GM13976 (cell line): ENCODE measurements around the gene OTUD5.

Experiments
- DNase-seq: peaks from one replicate; pipeline ENCODE4 v3.0.0; 2012; ENCODE audit warnings: low spot score
- CTCF ChIP-seq: IDR thresholded peaks from 2 replicates; pipeline ENCODE4 v1.5.1; 2012; ENCODE audit warnings: borderline replicate concordance, mild to moderate bottlenecking; ENCODE audit not compliant: insufficient read depth; ENCODE audit errors: extremely low read depth, missing control alignments, control extremely low read depth
- in situ Hi-C: fragments of 300-500 bp; cut with MboI; formaldehyde crosslinking; loops from one replicate; pipeline ENCODE4 v1.12.0; 2022; ENCODE audit warnings: low sequenced_read_pairs, mixed read lengths, inconsistent platforms; ENCODE audit not compliant: unreplicated experiment

Gene OTUD5

GRCh38 chrX:48904626-48905025 lies 52.8 kb downstream of the OTUD5 start:
- in situ Hi-C loops, result no loop called here
- no peak for TF ChIP-seq CTCF
- DNase-seq, result no peak

GRCh38 chrX:48904180-48904579 lies 53.2 kb downstream of the OTUD5 start:
- in situ Hi-C loops, result no loop called here
- no peak for DNase-seq
- no peak for TF ChIP-seq CTCF

- TF ChIP-seq CTCF, result no peak
- no peak for DNase-seq
- in situ Hi-C loops, result no loop called here
Measured at GRCh38 chrX:48903290-48903689, 54.1 kb downstream of the OTUD5 start.

GRCh38 chrX:48902776-48903175 lies 54.6 kb downstream of the OTUD5 start:
- in situ Hi-C loops, result no loop called here
- TF ChIP-seq CTCF, result no peak
- DNase-seq, result no peak

GRCh38 chrX:48902135-48902534 lies 55.3 kb downstream of the OTUD5 start:
- DNase-seq, result no peak
- TF ChIP-seq CTCF, result no peak
- in situ Hi-C loops, result no loop called here

- no peak for DNase-seq
- no peak for TF ChIP-seq CTCF
- in situ Hi-C loops, result no loop called here
Measured at GRCh38 chrX:48901069-48901468, 56.3 kb downstream of the OTUD5 start.

GRCh38 chrX:48899078-48899410 lies 58.4 kb downstream of the OTUD5 start:
- no peak for TF ChIP-seq CTCF
- DNase-seq, result no peak
- in situ Hi-C loops, result no loop called here
